H1 (cell line): ENCODE data around the gene LIMS1. TPM values are rescaled to one million over a fixed set of nuclear protein-coding genes. Genes with fewer than 3 reads are reported as not detected.
"Not testable (repeated sequence)": the region's sequence is repeated elsewhere in the genome, so short reads cannot be mapped to it uniquely, and the experiment has no call there.

Experiments used
- CTCF ChIA-PET: fragments of 300-600 bp; sonication (Branson Sonifier 250); formaldehyde crosslinking; loops from one replicate; lab custom pipeline; 2021; ENCODE audit not compliant: partially characterized antibody; lab: Charles Lee
- POLR2A ChIA-PET: fragments of 300-600 bp; sonication (Branson Sonifier 250); formaldehyde crosslinking; loops from one replicate; lab custom pipeline; 2021; ENCODE audit warnings: inconsistent platforms; ENCODE audit not compliant: partially characterized antibody; lab: Charles Lee
- DNase-seq, 2 experiments: peaks; one replicate each; pipeline versions ENCODE4 v3.0.0 to v3.0.0-alpha.2; 2010 to 2022; ENCODE audit warnings: low spot score in 2 of 2, low read depth in 1 of 2, mixed read lengths in 1 of 2
- FAIRE-seq: peaks from 2 replicates; lab custom pipeline; 2011; peaks lifted over from hg19 to GRCh38; lab: Jason Lieb, UNC
- H2AFZ ChIP-seq: 2 replicates; pipeline ENCODE4 v1.8.1; 2012; ENCODE audit warnings: low read length, inconsistent platforms
- H2AK5ac ChIP-seq: 2 replicates; pipeline ENCODE4 v1.6.1; 2013; ENCODE audit warnings: low read depth, low read length
- H2BK120ac ChIP-seq: replicated peaks from 2 replicates; pipeline ENCODE3; 2013; ENCODE audit warnings: low read depth, low read length, inconsistent platforms
- H2BK12ac ChIP-seq: 2 replicates; pipeline ENCODE4 v1.6.1; 2013; ENCODE audit warnings: low read depth, low read length
- H2BK15ac ChIP-seq: 2 replicates; pipeline ENCODE4 v1.6.1; 2013; ENCODE audit warnings: low read length
- H2BK20ac ChIP-seq: 2 replicates; pipeline ENCODE4 v1.6.1; 2013; ENCODE audit warnings: low read length
- H2BK5ac ChIP-seq: 2 replicates; pipeline ENCODE4 v1.6.1; 2013; ENCODE audit warnings: low read depth, low read length
- H3K14ac ChIP-seq: 2 replicates; pipeline ENCODE4 v1.6.1; 2013; ENCODE audit warnings: inconsistent platforms; ENCODE audit not compliant: insufficient read length
- H3K18ac ChIP-seq: 2 replicates; pipeline ENCODE4 v1.6.1; 2013; ENCODE audit warnings: low read length; ENCODE audit errors: extremely low read depth
- H3K23ac ChIP-seq: 2 replicates; pipeline ENCODE4 v1.6.1; 2013; ENCODE audit warnings: inconsistent platforms; ENCODE audit not compliant: insufficient read length
- H3K23me2 ChIP-seq: 2 replicates; pipeline ENCODE4 v1.6.1; 2013; ENCODE audit warnings: low read depth, low read length
- H3K27ac ChIP-seq: 2 replicates; pipeline ENCODE4 v1.6.1; 2011; ENCODE audit warnings: low read depth, low read length, inconsistent platforms
- H3K27me3 ChIP-seq, 4 experiments: replicated peaks in 1 of 4; 1 replicate in 1 of 4; 2 replicates in 3 of 4; pipeline versions ENCODE4 v1.6.1 to v1.8.1; 2011 to 2013; ENCODE audit warnings: low read length in 3 of 4, mild to moderate bottlenecking in 3 of 4, inconsistent platforms in 2 of 4, mixed read lengths in 2 of 4, moderate library complexity in 1 of 4; ENCODE audit not compliant: control insufficient read depth in 3 of 4, insufficient read depth in 3 of 4; ENCODE audit errors: extremely low read depth in 1 of 4
- H3K36me3 ChIP-seq, 4 experiments: 2 replicates each; pipeline versions ENCODE4 v1.6.1 to v1.8.1; 2011 to 2013; ENCODE audit warnings: mild to moderate bottlenecking in 4 of 4, low read length in 3 of 4, moderate library complexity in 2 of 4, control low read depth in 1 of 4, inconsistent platforms in 1 of 4; ENCODE audit not compliant: insufficient read depth in 4 of 4, control insufficient read depth in 2 of 4
- H3K4ac ChIP-seq: replicated peaks from 2 replicates; pipeline ENCODE3; 2013; ENCODE audit warnings: low read length, low read depth, mixed read lengths, inconsistent platforms; ENCODE audit not compliant: insufficient read length
- H3K4me1 ChIP-seq, 4 experiments: replicated peaks in 1 of 4; 1 replicate in 1 of 4; 2 replicates in 3 of 4; pipeline versions ENCODE4 v1.6.1 to v1.8.1; 2011 to 2013; ENCODE audit warnings: low read length in 3 of 4, inconsistent platforms in 2 of 4, mixed read lengths in 1 of 4; ENCODE audit not compliant: insufficient read depth in 4 of 4, control insufficient read depth in 3 of 4
- H3K4me2 ChIP-seq, 2 experiments: 2 replicates each; pipeline versions ENCODE4 v1.6.1 to v1.8.1; 2011 to 2013; ENCODE audit warnings: low read depth in 2 of 2, low read length in 2 of 2, control low read depth in 1 of 2, inconsistent platforms in 1 of 2, mild to moderate bottlenecking in 1 of 2; ENCODE audit not compliant: insufficient read depth in 1 of 2
- H3K4me3 ChIP-seq, 4 experiments: fragments of 200-600, 300-600 bp in 1 of 4; sonication (generic), shearing (Covaris generic), sonication (Bioruptor Twin) in 1 of 4; 2 replicates each; pipeline versions ENCODE4 v1.5.1 to v1.8.1; 2011 to 2016; ENCODE audit warnings: low read length in 4 of 4, low read depth in 3 of 4, control low read depth in 2 of 4, inconsistent platforms in 2 of 4, mild to moderate bottlenecking in 2 of 4, mixed read lengths in 1 of 4, moderate library complexity in 1 of 4; ENCODE audit not compliant: insufficient read depth in 2 of 4; ENCODE audit errors: extremely low read depth in 1 of 4
- H3K56ac ChIP-seq: replicated peaks from 2 replicates; pipeline ENCODE3; 2013; ENCODE audit warnings: low read depth, mild to moderate bottlenecking, mixed read lengths, low read length, inconsistent platforms; ENCODE audit not compliant: insufficient read length
- H3K79me1 ChIP-seq: 2 replicates; pipeline ENCODE4 v1.6.1; 2013; ENCODE audit warnings: low read depth, low read length, control low read depth
- H3K79me2 ChIP-seq, 2 experiments: 2 replicates each; pipeline versions ENCODE4 v1.6.1 to v1.8.1; 2012 to 2013; ENCODE audit warnings: low read length in 2 of 2, mild to moderate bottlenecking in 2 of 2, inconsistent platforms in 1 of 2; ENCODE audit not compliant: insufficient read depth in 2 of 2, control insufficient read depth in 1 of 2
- H3K9ac ChIP-seq, 4 experiments: replicated peaks in 1 of 4; 1 replicate in 1 of 4; 2 replicates in 3 of 4; pipeline versions ENCODE4 v1.6.1 to v1.8.1; 2011 to 2013; ENCODE audit warnings: low read depth in 3 of 4, low read length in 3 of 4, control low read depth in 2 of 4, mild to moderate bottlenecking in 2 of 4, moderate library complexity in 2 of 4, inconsistent platforms in 1 of 4; ENCODE audit errors: extremely low read depth in 1 of 4
- H3K9me3 ChIP-seq, 2 experiments: 2 replicates each; pipeline versions ENCODE4 v1.6.1 to v1.8.1; 2012 to 2013; ENCODE audit warnings: mild to moderate bottlenecking in 2 of 2, moderate library complexity in 2 of 2, control low read depth in 1 of 2, inconsistent platforms in 1 of 2, low read depth in 1 of 2, low read length in 1 of 2, mixed read lengths in 1 of 2; ENCODE audit not compliant: insufficient read depth in 2 of 2
- H4K20me1 ChIP-seq, 2 experiments: replicated peaks in 1 of 2; 2 replicates each; pipeline versions ENCODE3 to v1.8.1; 2011 to 2013; ENCODE audit warnings: inconsistent platforms in 2 of 2, low read length in 2 of 2, mild to moderate bottlenecking in 1 of 2; ENCODE audit not compliant: insufficient read depth in 2 of 2, control insufficient read depth in 1 of 2
- H4K5ac ChIP-seq: 2 replicates; pipeline ENCODE4 v1.6.1; 2013; ENCODE audit warnings: low read length, low read depth, mixed read lengths, inconsistent platforms; ENCODE audit not compliant: insufficient read length
- H4K8ac ChIP-seq: 2 replicates; pipeline ENCODE4 v1.8.0; 2013; ENCODE audit warnings: mild to moderate bottlenecking, moderate library complexity, low read length, inconsistent platforms; ENCODE audit not compliant: insufficient read depth; ENCODE audit errors: extremely low read depth
- H4K91ac ChIP-seq: replicated peaks from 2 replicates; pipeline ENCODE3; 2013; ENCODE audit warnings: low read length, mixed read lengths, inconsistent platforms; ENCODE audit not compliant: insufficient read length
- WGBS, 2 experiments: shearing (Covaris generic) in 1 of 2; methylation state at CpG; one replicate each; pipeline versions ENCODE4 v1.1.6 to v1.1.7; 2013 to 2015; ENCODE audit warnings: low lambda C conversion rate in 2 of 2, mixed read lengths in 2 of 2, inconsistent platforms in 1 of 2, low coverage in 1 of 2, missing lambda C conversion rate in 1 of 2; ENCODE audit not compliant: insufficient replicate concordance in 2 of 2, insufficient coverage in 1 of 2, insufficient read length in 1 of 2; ENCODE audit errors: extremely low coverage in 1 of 2, missing lambda C conversion rate in 1 of 2; 5-methylcytosine and 5-hydroxymethylcytosine counted together
- polyA plus RNA-seq, 7 experiments: library from polyadenylated mRNA; depleted of rRNA in 3 of 7; stranded (reverse) in 5 of 7; unstranded in 2 of 7; fragments of >200 nt in 5 of 7; fragments of 200-250 nt in 2 of 7; gene quantifications; 1 replicate in 5 of 7; 2 replicates in 1 of 7; 4 replicates in 1 of 7; pipeline versions ENCODE4 v1.2.1 to v1.2.3, GENCODE V29; 2011 to 2013; ENCODE audit warnings: missing spikeins in 2 of 7, mixed read lengths in 2 of 7
- total RNA-seq: library from RNA; stranded (reverse); fragmentation: NEBNext Ultra II Directional; extraction: Animal tissue kit (Norgen Biotek cat#: 25700); gene quantifications from 2 replicates; pipeline ENCODE4 v1.2.1, GENCODE V29; 2021

The LIMS1 gene
- total and polyA plus RNA-seq, 2 of the 8 experiments (the other 6 are each of a cell fraction or from before 2014, with no cell fraction given), result 24.1 to 36.7 TPM

GRCh38 chr2:108688818-108689756 is 154.8 kb downstream of the LIMS1 start:
- H3K14ac ChIP-seq, H3K23ac ChIP-seq, H3K18ac ChIP-seq, H3K56ac ChIP-seq, H4K5ac ChIP-seq, H2BK120ac ChIP-seq, H3K23me2 ChIP-seq, H4K8ac ChIP-seq, H2BK5ac ChIP-seq, H3K4me2 ChIP-seq, H4K91ac ChIP-seq, H2AK5ac ChIP-seq, DNase-seq, H3K27me3 ChIP-seq, CTCF ChIA-PET, H3K9me3 ChIP-seq, H3K79me2 ChIP-seq, FAIRE-seq, H3K36me3 ChIP-seq, H3K27ac ChIP-seq, H3K4me3 ChIP-seq, H3K4me1 ChIP-seq, H3K79me1 ChIP-seq, H3K4ac ChIP-seq, H4K20me1 ChIP-seq, H3K9ac ChIP-seq, H2BK12ac ChIP-seq, H2AFZ ChIP-seq, H2BK20ac ChIP-seq, H2BK15ac ChIP-seq, POLR2A ChIA-PET: not testable (repeated sequence)
- WGBS, 2 experiments, result 87% methylated on average over 3 of the region's 15 CpGs; no CpG with 5 or more reads in 1 of the 2 experiments
